NCI-H524 treated with DMSO at 0.1 percent for 48 hours (cell line): ENCODE measurements around the gene FASN.
"Not testable (repeated sequence)": the region's sequence is repeated elsewhere in the genome, so short reads cannot be mapped to it uniquely, and the experiment has no call there.

ENCODE experiments used
- DNase-seq: peaks from one replicate; lab custom pipeline; 2025; lab: John Stamatoyannopoulos, UW

Gene FASN

GRCh38 chr17:82098169-82098938 lies at the start of gene FASN:
TSS of gene FASN (minus strand) at chr17:82098236. CDS start at chr17:82096445, 1,791 bp downstream.
- peak; percentile 70 for DNase-seq

GRCh38 chr17:82146663-82147654 lies 48.9 kb upstream of the FASN start:
- no peak for DNase-seq

- no peak for DNase-seq
Measured at GRCh38 chr17:82145550-82146155, 47.6 kb upstream of the FASN start.

GRCh38 chr17:82143333-82143732 lies 45.3 kb upstream of the FASN start:
- DNase-seq = no peak

GRCh38 chr17:82139961-82140360 lies 41.9 kb upstream of the FASN start:
- DNase-seq = not testable (repeated sequence)

GRCh38 chr17:82138511-82138992 lies 40.5 kb upstream of the FASN start:
- no peak for DNase-seq

- no peak for DNase-seq
Measured at GRCh38 chr17:82134101-82134500, 36.1 kb upstream of the FASN start.

- not testable (repeated sequence) for DNase-seq
Measured at GRCh38 chr17:82133166-82133953, 35.3 kb upstream of the FASN start.

- no peak for DNase-seq
Measured at GRCh38 chr17:82129095-82129494, 31.1 kb upstream of the FASN start.

- DNase-seq = no peak
Measured at GRCh38 chr17:82128287-82128686, 30.3 kb upstream of the FASN start.

GRCh38 chr17:82127704-82128103 lies 29.7 kb upstream of the FASN start:
- no peak for DNase-seq

GRCh38 chr17:82127315-82127595 lies 29.2 kb upstream of the FASN start:
- DNase-seq = no peak

- no peak for DNase-seq
Measured at GRCh38 chr17:82126556-82127314, 28.7 kb upstream of the FASN start.

- no peak for DNase-seq
Measured at GRCh38 chr17:82124101-82124500, 26.1 kb upstream of the FASN start.

- no peak for DNase-seq
Measured at GRCh38 chr17:82121660-82122629, 23.9 kb upstream of the FASN start.

GRCh38 chr17:82121246-82121645 lies 23.2 kb upstream of the FASN start:
- no peak for DNase-seq

- DNase-seq = no peak
Measured at GRCh38 chr17:82120148-82120547, 22.1 kb upstream of the FASN start.

GRCh38 chr17:82118815-82119380 lies 20.9 kb upstream of the FASN start:
- no peak for DNase-seq

- no peak for DNase-seq
Measured at GRCh38 chr17:82118168-82118814, 20.3 kb upstream of the FASN start.
